ENCODE measurements around the gene HOXB6.

Gene HOXB6

GRCh38 chr17:48593840-48594537 lies 10.8 kb downstream of the HOXB6 start:
- DNase-seq, result peak; percentile 81

GRCh38 chr17:48593126-48593829 lies 11.5 kb downstream of the HOXB6 start, which contains the start of gene HOXB5:
Gene HOXB5 (minus strand): TSS chr17:48593779. CDS start chr17:48593682, 97 bp downstream.
- DNase-seq, result no peak

GRCh38 chr17:48592577-48592976 lies 12.2 kb downstream of the HOXB6 start:
- DNase-seq, result no peak

- no peak for DNase-seq
Observed at GRCh38 chr17:48592057-48592514, 12.7 kb downstream of the HOXB6 start.

GRCh38 chr17:48591255-48592056 lies 13.3 kb downstream of the HOXB6 start:
- DNase-seq, result no peak

GRCh38 chr17:48590607-48591161 lies 14.1 kb downstream of the HOXB6 start:
- no peak for DNase-seq

GRCh38 chr17:48589831-48590606 lies 14.8 kb downstream of the HOXB6 start, which contains the start of gene HOXB3:
Gene HOXB3 (minus strand): TSS chr17:48590241. CDS start chr17:48552474, 37,767 bp downstream.
- DNase-seq, result no peak

- DNase-seq, result no peak
Observed at GRCh38 chr17:48589060-48589830, 15.5 kb downstream of the HOXB6 start.

GRCh38 chr17:48588528-48588927 lies 16.3 kb downstream of the HOXB6 start:
- DNase-seq, result no peak

- DNase-seq, result no peak
Observed at GRCh38 chr17:48588074-48588415, 16.7 kb downstream of the HOXB6 start.

GRCh38 chr17:48587276-48588073 lies 17.3 kb downstream of the HOXB6 start:
- no peak for DNase-seq

GRCh38 chr17:48586355-48587258 lies 18.2 kb downstream of the HOXB6 start:
- DNase-seq, result no peak

- no peak for DNase-seq
Observed at GRCh38 chr17:48584223-48584741, 20.5 kb downstream of the HOXB6 start.

- no peak for DNase-seq
Observed at GRCh38 chr17:48583708-48584222, 21.0 kb downstream of the HOXB6 start.

GRCh38 chr17:48582750-48583069 lies 22.1 kb downstream of the HOXB6 start:
- DNase-seq, result no peak

GRCh38 chr17:48579760-48580554 lies 24.8 kb downstream of the HOXB6 start:
- DNase-seq, result no peak

GRCh38 chr17:48579471-48579759 lies 25.4 kb downstream of the HOXB6 start:
- no peak for DNase-seq
